Sigmoid colon (tissue), 4 donors: ENCODE data around the gene SLC45A3.

ENCODE experiments used
- EP300 ChIP-seq, 4 donors: sonication (generic); formaldehyde crosslinking; IDR thresholded peaks; one replicate each; pipeline ENCODE4 v1.6.1; 2017; ENCODE audit warnings: antibody characterized with exemption in 4 of 4
- POLR2A ChIP-seq, 2 donors: fragments of 450-650 bp; IDR thresholded peaks; one replicate each; pipeline ENCODE4 v1.6.1; 2016; ENCODE audit warnings: antibody characterized with exemption in 2 of 2, mild to moderate bottlenecking in 2 of 2, moderate library complexity in 2 of 2
- POLR2AphosphoS5 ChIP-seq, 4 donors: sonication (generic); formaldehyde crosslinking; IDR thresholded peaks; one replicate each; pipeline ENCODE4 v1.6.1; 2017; ENCODE audit warnings: antibody characterized with exemption in 4 of 4
- TF ChIP-seq, protein P1 (sequence below), 4 experiments: fragments of 450-650 bp in 3 of 4; fragments of 200-600 bp in 1 of 4; IDR thresholded peaks; one replicate each; pipeline ENCODE4 v1.5.1; 2016 to 2019; ENCODE audit warnings: antibody characterized with exemption in 4 of 4, mild to moderate bottlenecking in 3 of 4, moderate library complexity in 2 of 4

DNA sequence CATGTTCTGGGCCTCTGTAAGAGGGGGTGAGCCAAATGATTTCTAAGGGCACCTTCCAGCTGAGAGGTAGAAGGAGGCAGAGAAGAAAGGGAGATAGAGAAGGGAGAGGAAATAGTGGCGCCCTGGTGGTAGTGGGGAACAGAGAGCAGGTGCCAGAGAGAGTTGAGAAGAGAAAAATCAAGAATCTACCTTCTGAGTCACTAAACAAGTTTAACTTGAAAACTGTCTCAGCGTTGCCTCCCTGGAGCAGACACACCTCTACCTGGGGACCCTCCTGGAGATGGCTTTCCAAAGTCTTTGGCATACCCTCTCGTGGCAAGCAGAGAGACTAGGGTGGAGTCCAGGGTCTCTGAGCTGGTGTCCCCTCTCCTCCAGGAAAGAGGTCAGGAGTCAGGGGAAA is 1.1 kb upstream of the SLC45A3 start:
- TF ChIP-seq EP300 (IDR thresholded peaks at IDR 0.05): no peak
- TF ChIP-seq, protein P1, sequence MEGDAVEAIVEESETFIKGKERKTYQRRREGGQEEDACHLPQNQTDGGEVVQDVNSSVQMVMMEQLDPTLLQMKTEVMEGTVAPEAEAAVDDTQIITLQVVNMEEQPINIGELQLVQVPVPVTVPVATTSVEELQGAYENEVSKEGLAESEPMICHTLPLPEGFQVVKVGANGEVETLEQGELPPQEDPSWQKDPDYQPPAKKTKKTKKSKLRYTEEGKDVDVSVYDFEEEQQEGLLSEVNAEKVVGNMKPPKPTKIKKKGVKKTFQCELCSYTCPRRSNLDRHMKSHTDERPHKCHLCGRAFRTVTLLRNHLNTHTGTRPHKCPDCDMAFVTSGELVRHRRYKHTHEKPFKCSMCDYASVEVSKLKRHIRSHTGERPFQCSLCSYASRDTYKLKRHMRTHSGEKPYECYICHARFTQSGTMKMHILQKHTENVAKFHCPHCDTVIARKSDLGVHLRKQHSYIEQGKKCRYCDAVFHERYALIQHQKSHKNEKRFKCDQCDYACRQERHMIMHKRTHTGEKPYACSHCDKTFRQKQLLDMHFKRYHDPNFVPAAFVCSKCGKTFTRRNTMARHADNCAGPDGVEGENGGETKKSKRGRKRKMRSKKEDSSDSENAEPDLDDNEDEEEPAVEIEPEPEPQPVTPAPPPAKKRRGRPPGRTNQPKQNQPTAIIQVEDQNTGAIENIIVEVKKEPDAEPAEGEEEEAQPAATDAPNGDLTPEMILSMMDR (IDR thresholded peaks at IDR 0.05): no peak
- no peak for TF ChIP-seq POLR2AphosphoS5 (IDR thresholded peaks at IDR 0.05)
- no peak for TF ChIP-seq POLR2A (IDR thresholded peaks at IDR 0.05)
